GM23338 (cell line): ENCODE results near the gene NFE2L1.

Source experiments
- CREB1 ChIP-seq: fragments of 250-450 bp; sonication (Bioruptor Pico); IDR thresholded peaks from 2 replicates; pipeline ENCODE4 v1.5.0; 2020; ENCODE audit warnings: low read depth, mild to moderate bottlenecking, moderate library complexity
- CTCF ChIP-seq, 2 experiments: fragments of 200-600 bp in 1 of 2; sonication (generic) in 1 of 2; conservative IDR thresholded peaks; 2 replicates each; pipeline versions ENCODE4 v1.5.1 to v1.6.1; 2016 to 2017; ENCODE audit warnings: antibody characterized with exemption in 2 of 2, low read depth in 2 of 2, mild to moderate bottlenecking in 2 of 2, moderate library complexity in 1 of 2
- ETS1 ChIP-seq: IDR thresholded peaks from 2 replicates; pipeline ENCODE4 v1.6.1; 2016; ENCODE audit warnings: antibody characterized with exemption
- EZH2 ChIP-seq: fragments of 200-600 bp; sonication (generic); IDR thresholded peaks from one replicate; pipeline ENCODE4 v1.8.0; 2017; ENCODE audit warnings: antibody characterized with exemption, mild to moderate bottlenecking, low read depth; ENCODE audit not compliant: unreplicated experiment
- EZH2phosphoT487 ChIP-seq: fragments of 200-600 bp; sonication (generic); IDR thresholded peaks from one replicate; pipeline ENCODE4 v1.8.1; 2018; ENCODE audit warnings: antibody characterized with exemption; ENCODE audit not compliant: unreplicated experiment
- JUNB ChIP-seq: IDR thresholded peaks from one replicate; pipeline ENCODE4 v1.6.1; 2016; ENCODE audit warnings: antibody characterized with exemption; ENCODE audit not compliant: unreplicated experiment
- POLR2AphosphoS5 ChIP-seq: IDR thresholded peaks from 2 replicates; pipeline ENCODE4 v1.6.1; 2016; ENCODE audit warnings: antibody characterized with exemption, low read depth
- ZNF331 ChIP-seq: fragments of 250-450 bp; sonication (Bioruptor Pico); IDR thresholded peaks from 2 replicates; pipeline ENCODE4 v1.5.0; 2020; ENCODE audit warnings: low read depth, mild to moderate bottlenecking, moderate library complexity

GRCh38 chr17:48100591-48101011, 52.4 kb downstream of the NFE2L1 start:
- no peak for TF ChIP-seq EZH2
- no peak for TF ChIP-seq CTCF (conservative IDR thresholded peaks at IDR 0.05; ENCODE audit: low read depth in 2 of 2)
- TF ChIP-seq POLR2AphosphoS5, result peak; percentile 66
- no peak for TF ChIP-seq CREB1 (CRISPR knock-in tag)
- TF ChIP-seq EZH2phosphoT487, result no peak
- TF ChIP-seq ZNF331 (CRISPR knock-in tag), result no peak
- no peak for TF ChIP-seq ETS1
- no peak for TF ChIP-seq JUNB
